IPS-20b (cell line): Measurements from ENCODE around the gene MSI2.

ENCODE experiments used
- H3K27ac ChIP-seq: one replicate; pipeline ENCODE4 v1.5.1; 2013; ENCODE audit warnings: low read length
- H3K27me3 ChIP-seq: 2 replicates; pipeline ENCODE4 v1.6.1; 2013; ENCODE audit warnings: mild to moderate bottlenecking, low read length, inconsistent platforms; ENCODE audit not compliant: insufficient read depth
- H3K36me3 ChIP-seq: 2 replicates; pipeline ENCODE4 v1.6.1; 2013; ENCODE audit warnings: low read depth, mild to moderate bottlenecking, inconsistent platforms, low read length, moderate library complexity; ENCODE audit not compliant: insufficient read depth
- H3K4me1 ChIP-seq: 2 replicates; pipeline ENCODE4 v1.6.1; 2013; ENCODE audit warnings: mild to moderate bottlenecking, control low read depth, inconsistent platforms, low read length, moderate library complexity; ENCODE audit not compliant: insufficient read depth
- H3K4me3 ChIP-seq: 2 replicates; pipeline ENCODE4 v1.5.1; 2013; ENCODE audit warnings: mild to moderate bottlenecking, low read length, inconsistent platforms
- H3K9ac ChIP-seq: 2 replicates; pipeline ENCODE4 v1.6.1; 2013; ENCODE audit warnings: low read depth, mild to moderate bottlenecking, inconsistent platforms, low read length, moderate library complexity
- H3K9me3 ChIP-seq: 2 replicates; pipeline ENCODE4 v1.6.1; 2013; ENCODE audit warnings: mild to moderate bottlenecking, low read depth, low read length, inconsistent platforms; ENCODE audit not compliant: insufficient read depth

MSI2 gene

GRCh38 chr17:57726213-57726790 lies 470.0 kb downstream of the MSI2 start:
- no peaks in the 10 kb centered on the region for H3K9me3 ChIP-seq
- no peaks in the 10 kb centered on the region for H3K36me3 ChIP-seq
- no peak overlapping the region for H3K9ac ChIP-seq
- no peak overlapping the region for H3K4me3 ChIP-seq
- H3K4me1 ChIP-seq, result no peaks in the 10 kb centered on the region
- no peak overlapping the region for H3K27ac ChIP-seq
- H3K27me3 ChIP-seq, result peaks cover 3% of the 10 kb centered on the region; the same call in 1 of the 2 replicates

DNA sequence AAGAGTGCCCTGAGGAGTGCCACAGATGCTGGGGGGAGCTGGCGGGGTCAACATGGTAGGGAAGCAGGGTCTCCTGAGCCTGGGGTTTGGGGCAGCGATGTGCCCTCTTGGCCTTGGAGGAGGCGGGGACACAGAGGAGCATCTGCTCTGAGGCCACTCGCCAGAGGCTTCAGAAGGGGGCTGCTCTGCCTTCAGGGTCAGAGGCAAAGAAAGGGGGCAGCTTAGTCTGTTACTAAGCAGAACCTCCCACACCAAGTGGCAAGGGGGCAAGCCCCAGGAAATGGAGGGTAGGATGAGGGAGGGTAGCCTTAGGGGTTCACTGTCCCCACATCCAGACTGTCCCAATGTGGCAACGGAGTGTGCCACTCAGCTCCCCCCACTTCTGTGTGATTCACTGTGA lies 470.5 kb downstream of the MSI2 start:
- no peaks in the 10 kb centered on the region for H3K9me3 ChIP-seq
- no peaks in the 10 kb centered on the region for H3K4me1 ChIP-seq
- no peaks in the 10 kb centered on the region for H3K36me3 ChIP-seq
- H3K4me3 ChIP-seq, result no peak overlapping the region
- H3K27ac ChIP-seq, result no peak overlapping the region
- H3K27me3 ChIP-seq, result peaks cover 3% of the 10 kb centered on the region; the same call in 1 of the 2 replicates
- H3K9ac ChIP-seq, result no peak overlapping the region

DNA sequence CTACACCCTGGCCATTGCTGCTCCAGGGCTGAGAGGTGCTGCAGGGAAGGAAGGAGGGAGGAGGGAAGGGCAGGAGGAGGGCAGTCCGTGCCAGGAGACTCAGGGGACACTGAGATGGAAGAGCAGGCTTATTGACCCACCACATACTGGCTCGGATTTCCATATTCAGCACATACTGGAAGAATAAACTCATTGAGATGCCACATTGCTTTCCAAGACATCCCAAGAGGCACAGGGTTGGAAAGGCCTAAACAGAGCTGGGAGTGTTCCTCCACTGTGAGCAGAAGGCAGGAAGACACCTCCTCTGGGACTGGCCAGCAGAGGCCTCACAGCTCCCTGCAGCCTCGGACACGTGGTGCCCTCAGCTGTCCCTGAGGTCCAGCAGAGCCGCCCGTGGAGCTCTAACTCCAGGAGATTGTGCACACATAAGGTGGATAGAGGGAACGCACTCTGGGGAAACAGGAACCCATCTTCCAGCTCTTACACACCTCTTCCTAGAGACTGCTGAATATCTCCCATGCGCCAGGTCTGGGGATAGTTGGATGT lies 471.4 kb downstream of the MSI2 start:
- no peaks in the 10 kb centered on the region for H3K4me1 ChIP-seq
- peaks cover 3% of the 10 kb centered on the region; the same call in 1 of the 2 replicates for H3K27me3 ChIP-seq
- no peak overlapping the region for H3K27ac ChIP-seq
- H3K9ac ChIP-seq, result no peak overlapping the region
- no peaks in the 10 kb centered on the region for H3K36me3 ChIP-seq
- no peak overlapping the region for H3K4me3 ChIP-seq
- H3K9me3 ChIP-seq, result no peaks in the 10 kb centered on the region

- no peak overlapping the region for H3K27ac ChIP-seq
- no peak overlapping the region for H3K4me3 ChIP-seq
- H3K4me1 ChIP-seq, result no peaks in the 10 kb centered on the region
- H3K9me3 ChIP-seq, result no peaks in the 10 kb centered on the region
- H3K27me3 ChIP-seq, result no peaks in the 10 kb centered on the region; the same call in 1 of the 2 replicates
- H3K36me3 ChIP-seq, result no peaks in the 10 kb centered on the region
- no peak overlapping the region for H3K9ac ChIP-seq
Measured at GRCh38 chr17:57730026-57730701, 473.8 kb downstream of the MSI2 start.

DNA sequence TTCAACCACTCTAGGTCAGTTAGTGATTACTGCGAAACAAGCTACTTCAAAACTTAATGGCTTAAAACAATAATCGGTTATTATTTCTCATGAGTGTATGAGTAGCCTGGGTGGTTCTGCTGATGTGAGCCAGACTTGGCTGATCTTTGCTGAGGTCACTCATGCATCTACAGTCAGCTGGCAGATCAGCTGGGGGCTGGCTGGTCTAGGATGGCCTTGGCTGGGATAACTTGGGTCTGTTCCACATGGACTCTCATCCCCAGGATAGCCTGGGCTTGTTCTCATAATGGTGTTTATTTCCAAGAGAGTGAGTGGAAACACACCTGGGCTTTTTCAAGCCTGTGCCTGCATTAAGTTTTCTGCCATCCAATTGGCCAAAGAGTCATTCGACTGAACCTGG lies 475.7 kb downstream of the MSI2 start:
- Histone ChIP-seq H3K27me3 (no peaks in the 10 kb centered on the region; the same call in 1 of the 2 replicates), H3K4me1 (no peaks in the 10 kb centered on the region), H3K36me3 (no peaks in the 10 kb centered on the region), H3K9me3 (no peaks in the 10 kb centered on the region), H3K9ac (no peak overlapping the region), H3K4me3 (no peak overlapping the region), H3K27ac (no peak overlapping the region)

- no peak overlapping the region for H3K4me3 ChIP-seq
- H3K4me1 ChIP-seq, result no peaks in the 10 kb centered on the region
- H3K9ac ChIP-seq, result no peak overlapping the region
- H3K27me3 ChIP-seq, result no peaks in the 10 kb centered on the region; the same call in 1 of the 2 replicates
- no peaks in the 10 kb centered on the region for H3K36me3 ChIP-seq
- no peaks in the 10 kb centered on the region for H3K9me3 ChIP-seq
- no peak overlapping the region for H3K27ac ChIP-seq
Measured at GRCh38 chr17:57733085-57733484, 476.8 kb downstream of the MSI2 start.
